Activated naive CD4-positive, alpha-beta T cell treated with anti-CD3 and anti-CD28 coated beads, Interleukin-2, amount 10 ng/mL, durations not matched to agents 7 days and 5 days (primary cell): ENCODE results near the gene KPRP.

Source experiments
- CTCF ChIA-PET: fragments of 350-600 bp; sonication (Branson Sonifier 250); formaldehyde crosslinking; loops from one replicate; lab custom pipeline; 2021; ENCODE audit warnings: antibody characterized with exemption; lab: Charles Lee
- DNase-seq: peaks from one replicate; pipeline ENCODE4 v3.0.0-alpha.2; 2020
- H3K27ac Mint-ChIP-seq: one replicate; pipeline ENCODE4 v1.8.0; 2021; ENCODE audit warnings: mild to moderate bottlenecking, moderate library complexity, mixed read lengths
- H3K27me3 Mint-ChIP-seq: one replicate; pipeline ENCODE4 v1.8.0; 2021; ENCODE audit warnings: mild to moderate bottlenecking, mixed read lengths
- H3K36me3 Mint-ChIP-seq: one replicate; pipeline ENCODE4 v1.8.0; 2021; ENCODE audit warnings: mixed read lengths
- H3K4me1 Mint-ChIP-seq: one replicate; pipeline ENCODE4 v1.8.0; 2021; ENCODE audit warnings: mixed read lengths
- H3K4me3 Mint-ChIP-seq: one replicate; pipeline ENCODE4 v1.8.0; 2021; ENCODE audit warnings: mild to moderate bottlenecking, moderate library complexity, mixed read lengths
- H3K9me3 Mint-ChIP-seq: one replicate; pipeline ENCODE4 v1.8.0; 2021; ENCODE audit warnings: mixed read lengths

The KPRP gene

GRCh38 chr1:152801333-152801732 lies 43.5 kb downstream of the KPRP start:
- Mint-ChIP-seq H3K27me3 (peaks cover 26% of the 10 kb centered on the region), H3K36me3 (no peaks in the 10 kb centered on the region), H3K9me3 (no peaks in the 10 kb centered on the region), H3K4me3 (no peak overlapping the region), H3K4me1 (no peaks in the 10 kb centered on the region), H3K27ac (no peak overlapping the region)
- DNase-seq, result no peak
- CTCF ChIA-PET, result no interaction called here

GRCh38 chr1:152806576-152806975 lies 48.8 kb downstream of the KPRP start, which contains the start of gene LCE1C:
Gene LCE1C, minus strand, starts transcription at chr1:152806651. Its CDS starts 1,173 bp downstream, at chr1:152805478.
- Mint-ChIP-seq H3K4me3 (no peak within 1 kb of the TSS), H3K9me3 (no peaks in the 10 kb centered on the region), H3K36me3 (no peaks in the 10 kb centered on the region), H3K27me3 (peaks cover 18% of the 10 kb centered on the region), H3K4me1 (no peaks in the 10 kb centered on the region), H3K27ac (peak within 1 kb of the TSS; percentile 4)
- CTCF ChIA-PET, result no interaction called here
- no peak for DNase-seq

DNA sequence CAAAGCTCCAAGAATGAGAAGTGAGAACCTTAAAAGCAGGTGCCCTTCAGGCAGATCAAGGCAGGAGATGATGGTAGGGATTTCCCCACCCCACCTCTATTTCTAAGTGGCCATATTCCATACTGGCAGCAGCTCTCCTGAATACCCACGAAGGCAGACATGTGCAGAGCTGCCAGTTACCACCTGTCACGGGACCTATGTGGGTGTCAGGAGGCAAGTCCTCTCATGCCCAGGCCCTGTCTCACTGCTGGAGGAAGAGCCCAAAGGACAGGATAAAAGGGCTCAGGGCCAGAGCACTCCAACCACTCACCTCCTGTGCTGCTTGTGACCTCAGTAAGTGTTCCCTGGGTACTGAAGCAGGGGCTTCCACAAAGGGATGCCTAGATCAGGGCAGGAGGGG lies 53.2 kb downstream of the KPRP start:
- Mint-ChIP-seq H3K4me3 (no peak overlapping the region), H3K27ac (no peak overlapping the region), H3K36me3 (no peaks in the 10 kb centered on the region), H3K27me3 (peaks cover 13% of the 10 kb centered on the region), H3K9me3 (no peaks in the 10 kb centered on the region), H3K4me1 (no peaks in the 10 kb centered on the region)
- no peak for DNase-seq
- CTCF ChIA-PET, result no interaction called here
